WTC11 (cell line): ENCODE results near the gene DDX51.

Experiments used
- ARID4B ChIP-seq: sonication (generic); formaldehyde crosslinking; IDR thresholded peaks from 2 replicates; pipeline ENCODE4 v1.8.0; 2023; ENCODE audit warnings: missing genetic modification reagents, mild to moderate bottlenecking, borderline replicate concordance
- CREB1 ChIP-seq: sonication (generic); formaldehyde crosslinking; IDR thresholded peaks from 2 replicates; pipeline ENCODE4 v1.8.0; 2023; ENCODE audit warnings: mild to moderate bottlenecking, missing genetic modification reagents
- CTCF ChIP-seq: fragments of 200-600 bp; IDR thresholded peaks from 2 replicates; pipeline ENCODE4 v1.8.0; 2022; ENCODE audit warnings: antibody characterized with exemption
- EMX1 ChIP-seq: fragments of 250-450 bp; sonication (Bioruptor Pico); IDR thresholded peaks from 2 replicates; pipeline ENCODE4 v1.8.0; 2021; ENCODE audit warnings: mild to moderate bottlenecking
- IRF2 ChIP-seq: sonication (generic); formaldehyde crosslinking; IDR thresholded peaks from 2 replicates; pipeline ENCODE4 v1.8.0; 2022; ENCODE audit warnings: low read depth, missing genetic modification reagents, borderline replicate concordance
- KAT7 ChIP-seq: sonication (generic); formaldehyde crosslinking; IDR thresholded peaks from 2 replicates; pipeline ENCODE4 v1.8.1; 2023; ENCODE audit warnings: missing genetic modification reagents, mild to moderate bottlenecking, borderline replicate concordance
- NR1H2 ChIP-seq: sonication (generic); formaldehyde crosslinking; IDR thresholded peaks from 2 replicates; pipeline ENCODE4 v1.9.0; 2021; ENCODE audit warnings: mild to moderate bottlenecking, moderate library complexity, missing genetic modification reagents
- SMAD3 ChIP-seq: sonication (generic); formaldehyde crosslinking; IDR thresholded peaks from 2 replicates; pipeline ENCODE4 v1.8.0; 2022; ENCODE audit warnings: missing genetic modification reagents, mild to moderate bottlenecking, borderline replicate concordance
- STAT6 ChIP-seq: sonication (generic); formaldehyde crosslinking; conservative IDR thresholded peaks from 2 replicates; pipeline ENCODE4 v1.8.1; 2023; ENCODE audit warnings: mild to moderate bottlenecking, low read depth, missing genetic modification reagents, moderate library complexity
- ZNF263 ChIP-seq: sonication (generic); formaldehyde crosslinking; IDR thresholded peaks from 2 replicates; pipeline ENCODE4 v1.8.1; 2022; ENCODE audit warnings: low read depth, mild to moderate bottlenecking, moderate library complexity, missing genetic modification reagents

GRCh38 chr12:132146098-132146497 is 2.0 kb upstream of the DDX51 start:
- TF ChIP-seq CTCF: no peak
- TF ChIP-seq EMX1 (CRISPR knock-in tag): no peak
- TF ChIP-seq KAT7 (CRISPR knock-in tag): no peak
- no peak for TF ChIP-seq STAT6 (CRISPR knock-in tag)
- TF ChIP-seq IRF2 (CRISPR knock-in tag): no peak
- TF ChIP-seq CREB1 (CRISPR knock-in tag): no peak
- no peak for TF ChIP-seq ZNF263 (CRISPR knock-in tag)
- TF ChIP-seq NR1H2 (CRISPR knock-in tag): no peak
- no peak for TF ChIP-seq SMAD3 (CRISPR knock-in tag)
- TF ChIP-seq ARID4B (CRISPR knock-in tag): no peak
